WTC11 (cell line): ENCODE results near the gene CEP295NL. TPM values are rescaled to one million over a fixed set of nuclear protein-coding genes. Genes with fewer than 3 reads are reported as not detected.
A peak's percentile ranks its signal among the peaks of the same experiment; 100 is the strongest.
"Not testable (repeated sequence)": the region's sequence is repeated elsewhere in the genome, so short reads cannot be mapped to it uniquely, and the experiment has no call there.

ENCODE experiments used
- ATAC-seq: fragments of 200-7000 bp; cut with Tn5 transposase; 2 replicates; pipeline ENCODE4 v1.10.0; 2021; ENCODE audit warnings: mild to moderate bottlenecking, moderate library complexity
- CTCF ChIA-PET: fragments of 300-600 bp; sonication (Branson Sonifier 250); formaldehyde crosslinking; loops from one replicate; lab custom pipeline; 2021; ENCODE audit warnings: antibody characterized with exemption; lab: Charles Lee
- POLR2A ChIA-PET: fragments of 350-600 bp; sonication (Branson Sonifier 250); formaldehyde crosslinking; loops from one replicate; lab custom pipeline; 2021; ENCODE audit warnings: antibody characterized with exemption; lab: Charles Lee
- DNase-seq: peaks from one replicate; pipeline ENCODE4 v3.0.0; 2021; ENCODE audit warnings: low spot score
- H3K27ac Mint-ChIP-seq: 2 replicates; pipeline ENCODE4 v1.8.0; 2021; ENCODE audit warnings: mixed read lengths
- H3K27me3 Mint-ChIP-seq: 2 replicates; pipeline ENCODE4 v1.8.0; 2021; ENCODE audit warnings: low read depth, mild to moderate bottlenecking, moderate library complexity, mixed read lengths
- H3K36me3 Mint-ChIP-seq: 2 replicates; pipeline ENCODE4 v1.8.0; 2021; ENCODE audit warnings: mixed read lengths
- H3K4me1 Mint-ChIP-seq: 2 replicates; pipeline ENCODE4 v1.8.0; 2022; ENCODE audit warnings: mixed read lengths
- H3K4me3 Mint-ChIP-seq: 2 replicates; pipeline ENCODE4 v1.8.0; 2021; ENCODE audit warnings: mild to moderate bottlenecking, moderate library complexity, mixed read lengths
- H3K9me3 Mint-ChIP-seq: 2 replicates; pipeline ENCODE4 v1.8.0; 2021; ENCODE audit warnings: mixed read lengths
- AR ChIP-seq: fragments of 250-450 bp; sonication (Bioruptor Pico); IDR thresholded peaks from 2 replicates; pipeline ENCODE4 v1.9.0; 2021; ENCODE audit warnings: mild to moderate bottlenecking
- CREB1 ChIP-seq: sonication (generic); formaldehyde crosslinking; IDR thresholded peaks from 2 replicates; pipeline ENCODE4 v1.8.0; 2023; ENCODE audit warnings: mild to moderate bottlenecking, missing genetic modification reagents
- CTCF ChIP-seq: fragments of 200-600 bp; IDR thresholded peaks from 2 replicates; pipeline ENCODE4 v1.8.0; 2022; ENCODE audit warnings: antibody characterized with exemption
- ETV6 ChIP-seq: sonication (generic); formaldehyde crosslinking; IDR thresholded peaks from 2 replicates; pipeline ENCODE4 v1.8.1; 2022; ENCODE audit warnings: mild to moderate bottlenecking, missing genetic modification reagents
- GABPB1 ChIP-seq: sonication (generic); formaldehyde crosslinking; IDR thresholded peaks from 2 replicates; pipeline ENCODE4 v1.8.1; 2023; ENCODE audit warnings: mild to moderate bottlenecking, missing genetic modification reagents
- HMGXB4 ChIP-seq: sonication (generic); formaldehyde crosslinking; IDR thresholded peaks from 2 replicates; pipeline ENCODE4 v1.8.1; 2023; ENCODE audit warnings: mild to moderate bottlenecking, moderate library complexity, missing genetic modification reagents
- MXD4 ChIP-seq: fragments of 250-450 bp; sonication (Bioruptor Pico); IDR thresholded peaks from 2 replicates; pipeline ENCODE4 v1.8.0; 2021; ENCODE audit warnings: mild to moderate bottlenecking, moderate library complexity, borderline replicate concordance
- MYBL2 ChIP-seq: sonication (generic); formaldehyde crosslinking; IDR thresholded peaks from 2 replicates; pipeline ENCODE4 v1.8.1; 2023; ENCODE audit warnings: mild to moderate bottlenecking, moderate library complexity, missing genetic modification reagents
- RORB ChIP-seq: fragments of 250-450 bp; sonication (Bioruptor Pico); IDR thresholded peaks from 2 replicates; pipeline ENCODE4 v1.9.0; 2021; ENCODE audit warnings: mild to moderate bottlenecking
- TEAD1 ChIP-seq: sonication (generic); formaldehyde crosslinking; IDR thresholded peaks from 2 replicates; pipeline ENCODE4 v1.8.0; 2022; ENCODE audit warnings: mild to moderate bottlenecking, missing genetic modification reagents
- ZBTB43 ChIP-seq: sonication (generic); formaldehyde crosslinking; IDR thresholded peaks from 2 replicates; pipeline ENCODE4 v1.8.1; 2023; ENCODE audit warnings: mild to moderate bottlenecking, missing genetic modification reagents
- ZNF138 ChIP-seq: sonication (generic); formaldehyde crosslinking; conservative IDR thresholded peaks from 2 replicates; pipeline ENCODE4 v1.8.1; 2022; ENCODE audit warnings: mild to moderate bottlenecking, moderate library complexity, missing genetic modification reagents
- ZNF263 ChIP-seq: sonication (generic); formaldehyde crosslinking; IDR thresholded peaks from 2 replicates; pipeline ENCODE4 v1.8.1; 2022; ENCODE audit warnings: low read depth, mild to moderate bottlenecking, moderate library complexity, missing genetic modification reagents
- ZNF317 ChIP-seq: sonication (generic); formaldehyde crosslinking; IDR thresholded peaks from 2 replicates; pipeline ENCODE4 v1.8.1; 2023; ENCODE audit warnings: low read depth, mild to moderate bottlenecking, moderate library complexity, missing genetic modification reagents, borderline replicate concordance
- ZNF425 ChIP-seq: fragments of 250-450 bp; sonication (Bioruptor Pico); conservative IDR thresholded peaks from 2 replicates; pipeline ENCODE4 v1.9.0; 2021; ENCODE audit warnings: mild to moderate bottlenecking
- total RNA-seq: library from RNA; stranded (reverse); gene quantifications from 3 replicates; pipeline ENCODE4 v1.2.3, GENCODE V29; 2021

CEP295NL gene
- total RNA-seq, 1 experiment from 2014 or later = 0.61 TPM

GRCh38 chr17:78870621-78871020 lies 32.4 kb downstream of the CEP295NL start (continued):
- TF ChIP-seq AR (no peak), ZNF138 (CRISPR knock-in tag) (no peak)

- Mint-ChIP-seq H3K9me3 (no peaks in the 10 kb centered on the region), H3K4me3 (no peak overlapping the region), H3K36me3 (peaks cover 14% of the 10 kb centered on the region), H3K27me3 (no peaks in the 10 kb centered on the region), H3K4me1 (no peaks in the 10 kb centered on the region), H3K27ac (no peak overlapping the region)
- no peak for ATAC-seq
- no peak for TF ChIP-seq MXD4
- TF ChIP-seq ZBTB43 (CRISPR knock-in tag) = no peak
- TF ChIP-seq CREB1 (CRISPR knock-in tag) = no peak
- TF ChIP-seq CTCF = no peak
- no peak for TF ChIP-seq ZNF317 (CRISPR knock-in tag)
- TF ChIP-seq ETV6 = no peak
- no peak for TF ChIP-seq HMGXB4 (CRISPR knock-in tag)
- TF ChIP-seq RORB (CRISPR knock-in tag) = no peak
- no peak for TF ChIP-seq ZNF263 (CRISPR knock-in tag)
- no peak for DNase-seq
- POLR2A ChIA-PET = no interaction called here
- CTCF ChIA-PET = interaction anchor here (3.7 kb wide), 1 partner anchor 105 kb away, joined by 95 read pairs; no protein-coding TSS in a partner anchor
These were observed 34.6 kb downstream of the CEP295NL start for GRCh38 chr17:78868391-78868790.

- not testable (repeated sequence) for H3K4me3 Mint-ChIP-seq, H3K27me3 Mint-ChIP-seq, H3K9me3 Mint-ChIP-seq, ATAC-seq, H3K4me1 Mint-ChIP-seq, DNase-seq
- CTCF ChIA-PET = interaction anchor here (2.0 to 3.7 kb wide), 4 partner anchors 10 to 106 kb away, joined by 11 to 95 read pairs (median 13); no protein-coding TSS in a partner anchor
- Mint-ChIP-seq H3K36me3 (peaks cover 14% of the 10 kb centered on the region), H3K27ac (0 out of 2 replicates have a peak overlapping the region, but pooled peaks have one; percentile 15)
- POLR2A ChIA-PET = interaction anchor here (1.5 kb wide), 1 partner anchor 105 kb away, joined by 6 read pairs; no protein-coding TSS in a partner anchor
These were observed 36.0 kb downstream of the CEP295NL start for GRCh38 chr17:78867046-78867445.

GRCh38 chr17:78865682-78866390 lies 37.2 kb downstream of the CEP295NL start:
- ChIA-PET POLR2A (interaction anchor here (0.9 to 1.5 kb wide), 2 partner anchors 106 to 191 kb away, joined by 4 to 6 read pairs; no protein-coding TSS in a partner anchor), CTCF (interaction anchor here (0.5 to 3.7 kb wide), 66 partner anchors 8 to 1649 kb away, joined by 3 to 95 read pairs (median 4); partner anchors contain the start of genes CANT1, CEP295NL, CYTH1 and ENGASE)
- DNase-seq (peak; percentile 88), ATAC-seq (peak; percentile 96)
- H3K27ac Mint-ChIP-seq = no peak overlapping the region
- no peaks in the 10 kb centered on the region for H3K9me3 Mint-ChIP-seq
- H3K36me3 Mint-ChIP-seq = peaks cover 14% of the 10 kb centered on the region
- no peaks in the 10 kb centered on the region for H3K4me1 Mint-ChIP-seq
- no peaks in the 10 kb centered on the region for H3K27me3 Mint-ChIP-seq
- no peak overlapping the region for H3K4me3 Mint-ChIP-seq
- TF ChIP-seq CTCF (peak; percentile 89), GABPB1 (CRISPR knock-in tag) (peak; percentile 46; the same call in 1 of the 2 replicates), TEAD1 (no peak), ZNF425 (CRISPR knock-in tag) (no peak), MYBL2 (CRISPR knock-in tag) (no peak)
- TF ChIP-seq, all 79 proteins: peak for 2
